AG04450 (cell line): ENCODE measurements around the gene SPATA20. TPM values are rescaled to one million over a fixed set of nuclear protein-coding genes. Genes with fewer than 3 reads are reported as not detected.

ENCODE experiments used
- CTCF ChIA-PET: fragments of 300-600, 350-600 bp; formaldehyde crosslinking; extraction: SDS; loops from one replicate; lab custom pipeline; 2022; ENCODE audit warnings: antibody characterized with exemption, inconsistent platforms; lab: Charles Lee
- POLR2A ChIA-PET: fragments of 350-600 bp; formaldehyde crosslinking; extraction: SDS; loops from one replicate; lab custom pipeline; 2021; ENCODE audit warnings: antibody characterized with exemption, inconsistent platforms; lab: Yijun Ruan, JAX
- DNase-seq: peaks from one replicate; pipeline ENCODE4 v3.0.0-alpha.2; 2011; ENCODE audit warnings: low read depth, low spot score
- H3K27ac ChIP-seq: one replicate; pipeline ENCODE4 v1.5.1; 2012; ENCODE audit warnings: low read depth, low read length, control low read depth
- H3K27me3 ChIP-seq: one replicate; pipeline ENCODE4 v1.6.0; 2012; ENCODE audit warnings: low read length; ENCODE audit not compliant: control insufficient read depth, insufficient read depth
- H3K4me3 ChIP-seq: 2 replicates; pipeline ENCODE4 v1.5.1; 2011; ENCODE audit warnings: mild to moderate bottlenecking, low read depth, low read length, control low read depth
- H3K9me3 ChIP-seq: 2 replicates; pipeline ENCODE4 v1.5.1; 2012; ENCODE audit warnings: low read length; ENCODE audit not compliant: control insufficient read depth, insufficient read depth
- polyA plus RNA-seq: library from polyadenylated mRNA; depleted of rRNA; stranded (reverse); fragments of >200 nt; gene quantifications from 2 replicates; pipeline ENCODE4 v1.2.3, GENCODE V29; 2011
- TF ChIP-seq, protein P1 (sequence below): IDR thresholded peaks from 2 replicates; pipeline ENCODE4 v1.5.1; 2011; ENCODE audit warnings: low read depth, low read length, control low read depth, inconsistent platforms

The SPATA20 gene
- polyA plus RNA-seq, 1 experiment = 17.1 TPM

GRCh38 chr17:50523208-50523607, 23.8 kb upstream of the SPATA20 start:
- TF ChIP-seq, protein P1, sequence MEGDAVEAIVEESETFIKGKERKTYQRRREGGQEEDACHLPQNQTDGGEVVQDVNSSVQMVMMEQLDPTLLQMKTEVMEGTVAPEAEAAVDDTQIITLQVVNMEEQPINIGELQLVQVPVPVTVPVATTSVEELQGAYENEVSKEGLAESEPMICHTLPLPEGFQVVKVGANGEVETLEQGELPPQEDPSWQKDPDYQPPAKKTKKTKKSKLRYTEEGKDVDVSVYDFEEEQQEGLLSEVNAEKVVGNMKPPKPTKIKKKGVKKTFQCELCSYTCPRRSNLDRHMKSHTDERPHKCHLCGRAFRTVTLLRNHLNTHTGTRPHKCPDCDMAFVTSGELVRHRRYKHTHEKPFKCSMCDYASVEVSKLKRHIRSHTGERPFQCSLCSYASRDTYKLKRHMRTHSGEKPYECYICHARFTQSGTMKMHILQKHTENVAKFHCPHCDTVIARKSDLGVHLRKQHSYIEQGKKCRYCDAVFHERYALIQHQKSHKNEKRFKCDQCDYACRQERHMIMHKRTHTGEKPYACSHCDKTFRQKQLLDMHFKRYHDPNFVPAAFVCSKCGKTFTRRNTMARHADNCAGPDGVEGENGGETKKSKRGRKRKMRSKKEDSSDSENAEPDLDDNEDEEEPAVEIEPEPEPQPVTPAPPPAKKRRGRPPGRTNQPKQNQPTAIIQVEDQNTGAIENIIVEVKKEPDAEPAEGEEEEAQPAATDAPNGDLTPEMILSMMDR = no peak
- ChIA-PET CTCF (interaction anchor here (0.8 kb wide), 1 partner anchor 45 kb away, joined by 6 read pairs; no protein-coding TSS in a partner anchor), POLR2A (no interaction called here)
- Histone ChIP-seq H3K27ac (no peak overlapping the region), H3K27me3 (peaks cover 35% of the 10 kb centered on the region), H3K9me3 (no peaks in the 10 kb centered on the region), H3K4me3 (no peak overlapping the region)
- DNase-seq = no peak

- POLR2A ChIA-PET = no interaction called here
- H3K27ac ChIP-seq = no peak overlapping the region
- TF ChIP-seq, protein P1 = no peak
- CTCF ChIA-PET = interaction anchor here (0.5 kb wide), 1 partner anchor 24 kb away, joined by 3 read pairs; no protein-coding TSS in a partner anchor
- H3K27me3 ChIP-seq = peaks cover 35% of the 10 kb centered on the region
- no peak overlapping the region for H3K4me3 ChIP-seq
- DNase-seq = no peak
- H3K9me3 ChIP-seq = no peaks in the 10 kb centered on the region
These were observed 22.1 kb upstream of the SPATA20 start for GRCh38 chr17:50524838-50525237.

DNA sequence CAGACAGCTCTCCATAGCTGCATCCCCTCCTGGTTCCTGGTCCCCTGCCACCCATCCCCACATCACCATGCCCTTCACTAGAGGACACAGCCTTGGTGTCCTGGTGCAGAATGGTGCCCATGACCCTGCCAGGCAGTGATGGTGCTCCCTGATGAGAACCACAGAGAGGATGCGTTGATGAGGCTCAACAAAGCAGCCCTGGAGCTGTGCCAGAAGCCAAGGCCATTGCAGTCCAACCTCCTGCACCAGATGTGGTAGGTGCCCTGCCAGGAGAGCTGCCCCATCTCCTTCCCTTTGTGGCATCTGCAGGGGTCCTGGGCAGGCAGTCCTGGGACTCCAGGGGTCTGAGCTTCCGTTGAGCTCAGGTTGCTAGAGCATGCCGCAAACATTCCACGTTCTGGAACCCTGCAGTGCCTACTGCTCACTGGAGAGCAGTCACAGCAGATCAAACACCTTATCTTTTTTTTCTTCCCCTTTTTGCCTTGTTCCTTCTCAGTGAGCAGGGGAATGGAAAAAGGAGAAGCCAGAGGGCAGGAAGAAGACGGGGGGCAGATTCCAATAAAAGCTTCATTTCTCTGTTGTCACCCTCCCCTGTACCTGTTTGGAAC, 19.7 kb upstream of the SPATA20 start:
- no peak overlapping the region for H3K27ac ChIP-seq
- TF ChIP-seq, protein P1 = no peak
- no peaks in the 10 kb centered on the region for H3K9me3 ChIP-seq
- POLR2A ChIA-PET = no interaction called here
- H3K27me3 ChIP-seq = peaks cover 52% of the 10 kb centered on the region
- CTCF ChIA-PET = no interaction called here
- H3K4me3 ChIP-seq = no peak overlapping the region
- DNase-seq = no peak

- no peak overlapping the region for H3K4me3 ChIP-seq
- ChIA-PET POLR2A (no interaction called here), CTCF (no interaction called here)
- H3K9me3 ChIP-seq = no peaks in the 10 kb centered on the region
- DNase-seq = no peak
- peaks cover 55% of the 10 kb centered on the region for H3K27me3 ChIP-seq
- TF ChIP-seq, protein P1 = no peak
- no peak overlapping the region for H3K27ac ChIP-seq
These were observed 19.0 kb upstream of the SPATA20 start for GRCh38 chr17:50527949-50528474.

GRCh38 chr17:50529849-50530248, 17.1 kb upstream of the SPATA20 start:
- no peak overlapping the region for H3K27ac ChIP-seq
- TF ChIP-seq, protein P1 = no peak
- CTCF ChIA-PET = no interaction called here
- no peak overlapping the region for H3K4me3 ChIP-seq
- H3K27me3 ChIP-seq = peaks cover 51% of the 10 kb centered on the region
- POLR2A ChIA-PET = no interaction called here
- H3K9me3 ChIP-seq = no peaks in the 10 kb centered on the region
- DNase-seq = no peak
